CD4-positive, alpha-beta T cell treated with Interleukin-4 for 4 hours (primary cell): ENCODE data around the gene IFRD1.
A peak's percentile ranks its signal among the peaks of the same experiment; 100 is the strongest.

Experiments
- DNase-seq: peaks from one replicate; pipeline ENCODE4 v3.0.0-alpha.2; 2020

Gene IFRD1, protein sequence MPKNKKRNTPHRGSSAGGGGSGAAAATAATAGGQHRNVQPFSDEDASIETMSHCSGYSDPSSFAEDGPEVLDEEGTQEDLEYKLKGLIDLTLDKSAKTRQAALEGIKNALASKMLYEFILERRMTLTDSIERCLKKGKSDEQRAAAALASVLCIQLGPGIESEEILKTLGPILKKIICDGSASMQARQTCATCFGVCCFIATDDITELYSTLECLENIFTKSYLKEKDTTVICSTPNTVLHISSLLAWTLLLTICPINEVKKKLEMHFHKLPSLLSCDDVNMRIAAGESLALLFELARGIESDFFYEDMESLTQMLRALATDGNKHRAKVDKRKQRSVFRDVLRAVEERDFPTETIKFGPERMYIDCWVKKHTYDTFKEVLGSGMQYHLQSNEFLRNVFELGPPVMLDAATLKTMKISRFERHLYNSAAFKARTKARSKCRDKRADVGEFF

DNA sequence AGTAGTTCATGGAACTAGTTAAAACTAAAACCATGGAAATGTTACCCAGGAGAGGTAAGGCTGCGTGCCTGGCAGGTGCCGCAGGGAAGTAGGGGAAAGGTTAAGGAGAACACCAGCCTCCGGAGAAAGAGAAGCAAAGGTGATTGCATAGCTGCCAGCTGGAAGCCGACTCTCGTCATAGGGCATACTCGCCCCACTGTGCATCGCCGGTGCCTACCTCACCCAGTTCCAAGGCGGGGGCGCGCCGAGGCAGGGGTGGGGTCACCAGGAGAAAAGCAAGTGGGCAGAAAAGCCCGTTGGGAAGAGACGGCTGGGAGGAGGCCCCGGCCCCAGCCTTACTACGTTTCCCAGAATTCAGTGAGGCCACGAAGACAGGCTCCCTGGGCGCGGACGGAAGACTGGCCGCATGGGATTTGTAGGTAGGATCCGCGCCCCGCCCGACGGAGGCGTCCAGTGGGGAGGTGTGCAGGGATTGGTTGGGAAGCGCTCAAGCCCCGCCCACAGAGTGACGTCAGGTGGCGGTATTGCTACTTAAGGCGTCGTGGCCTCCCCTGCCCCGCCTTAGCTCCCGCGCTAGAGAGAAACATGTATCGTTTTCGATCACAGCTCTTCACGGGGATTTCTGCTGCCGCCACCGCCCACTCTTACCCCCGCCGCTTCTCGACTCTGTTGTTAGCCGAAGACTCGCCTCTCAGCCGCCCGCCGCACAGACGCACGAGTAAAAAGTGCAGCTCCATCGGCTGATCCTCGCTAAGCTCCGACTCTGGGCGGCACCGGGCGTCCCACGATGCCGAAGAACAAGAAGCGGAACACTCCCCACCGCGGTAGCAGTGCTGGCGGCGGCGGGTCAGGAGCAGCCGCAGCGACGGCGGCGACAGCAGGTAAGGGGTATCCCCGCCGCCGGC lies at the start of gene IFRD1:
IFRD1 (plus strand) TSS at position 559 of the 905 bp plus-strand sequence; CDS start at position 788, 229 bp downstream.
- DNase-seq = peak; percentile 97

DNA sequence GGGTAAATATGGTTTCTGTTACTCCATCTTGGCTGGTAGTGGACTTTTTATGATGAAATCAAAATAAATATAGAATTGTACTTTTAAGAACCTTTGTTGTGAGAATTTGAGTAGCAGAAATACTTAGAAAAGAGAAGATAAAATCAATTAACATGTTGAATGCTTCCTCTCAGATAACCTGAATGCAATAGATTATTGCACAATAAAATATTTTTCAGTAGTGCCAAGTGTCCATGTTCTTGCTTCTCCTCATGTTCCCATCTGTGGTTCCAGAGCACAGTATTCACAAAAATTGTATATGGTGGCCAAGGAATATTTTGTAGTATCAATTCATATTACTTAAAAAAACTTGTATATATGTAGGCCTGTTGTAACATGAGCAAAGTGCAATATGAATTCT lies 45.9 kb upstream of the IFRD1 start:
- no peak for DNase-seq

DNA sequence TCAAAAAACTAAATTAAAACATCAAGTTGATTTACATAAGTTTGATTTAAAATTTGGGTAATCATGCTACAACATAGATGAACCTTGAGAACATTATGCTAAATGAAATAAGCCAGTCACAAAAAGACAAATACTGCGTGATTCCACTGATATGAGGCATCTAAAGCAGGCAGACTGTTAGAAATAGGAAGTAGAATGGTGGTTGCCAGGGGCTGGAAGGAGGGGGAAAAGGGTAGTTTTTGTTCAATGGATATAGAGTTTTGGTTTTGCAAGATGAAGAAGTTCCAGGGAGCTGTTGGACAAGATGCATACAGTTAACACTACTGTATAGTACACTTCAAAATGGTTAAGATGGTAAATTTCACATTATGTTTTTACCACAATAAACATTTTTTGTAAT lies 45.0 kb upstream of the IFRD1 start:
- no peak for DNase-seq

DNA sequence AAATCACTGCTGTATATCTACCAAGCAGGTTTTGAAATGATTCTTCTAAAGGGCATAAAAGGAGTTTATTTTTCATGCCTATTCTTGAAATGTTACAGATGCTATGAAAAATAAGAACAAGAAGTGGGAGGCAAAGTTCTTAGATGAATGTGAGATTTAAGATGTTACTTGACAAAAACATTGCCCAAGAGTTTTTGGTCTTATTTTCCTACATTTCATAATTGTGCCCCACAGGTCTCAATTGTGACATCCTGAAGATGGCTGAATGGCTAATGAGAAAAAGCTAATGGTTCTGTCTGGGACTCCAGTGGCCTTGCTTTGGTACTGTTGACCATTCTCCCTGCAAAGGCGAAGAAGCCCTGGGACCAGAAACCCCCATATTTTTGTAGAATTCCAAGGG lies 43.0 kb upstream of the IFRD1 start:
- no peak for DNase-seq

DNA sequence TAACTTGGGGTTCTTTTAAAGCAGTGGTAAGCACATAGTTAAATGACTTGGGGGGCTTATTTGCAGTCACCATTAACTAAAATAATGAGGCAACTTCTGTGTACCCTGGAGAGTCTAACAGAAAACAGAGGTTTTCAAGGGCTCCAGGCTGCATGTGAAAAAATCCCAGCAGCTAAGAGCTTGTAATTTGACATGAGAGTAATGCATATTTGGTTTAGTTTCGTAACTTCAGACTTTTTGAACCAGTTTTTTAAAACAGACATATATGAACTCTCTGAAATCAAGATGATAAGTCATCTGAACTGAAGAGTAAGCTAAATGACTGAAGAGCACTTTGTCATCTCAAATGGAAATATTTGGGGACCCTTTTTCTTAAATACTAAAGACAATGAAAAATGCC lies 40.2 kb upstream of the IFRD1 start:
- no peak for DNase-seq

DNA sequence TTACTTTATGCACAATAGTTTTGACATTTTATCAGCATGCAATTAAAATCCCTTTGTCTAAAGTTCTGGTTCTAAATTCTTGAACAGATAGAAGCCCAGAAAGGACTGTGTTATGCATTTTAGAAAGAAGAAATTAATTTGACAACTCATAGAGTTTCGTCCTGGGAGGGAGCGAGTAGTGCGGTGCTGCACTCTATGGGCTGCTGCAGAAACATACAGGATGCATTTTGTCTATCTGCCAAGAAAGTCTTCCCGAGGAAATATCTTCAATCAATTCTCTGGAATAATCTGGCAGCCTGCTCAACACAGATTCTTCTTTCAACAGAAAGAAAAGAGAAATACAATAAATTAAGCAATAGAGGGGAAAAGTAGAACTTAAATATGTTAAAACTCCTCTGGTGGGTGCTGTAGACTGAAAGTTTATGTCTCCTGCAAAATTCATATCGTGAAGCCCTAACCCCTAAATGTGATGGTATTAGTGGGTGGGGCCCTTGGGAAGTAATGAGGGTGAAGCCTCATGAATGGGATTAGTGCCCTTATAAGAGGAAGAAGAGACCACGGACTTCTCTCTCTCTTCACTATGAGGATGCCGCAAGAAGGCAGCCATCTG lies 39.0 kb upstream of the IFRD1 start:
- no peak for DNase-seq

DNA sequence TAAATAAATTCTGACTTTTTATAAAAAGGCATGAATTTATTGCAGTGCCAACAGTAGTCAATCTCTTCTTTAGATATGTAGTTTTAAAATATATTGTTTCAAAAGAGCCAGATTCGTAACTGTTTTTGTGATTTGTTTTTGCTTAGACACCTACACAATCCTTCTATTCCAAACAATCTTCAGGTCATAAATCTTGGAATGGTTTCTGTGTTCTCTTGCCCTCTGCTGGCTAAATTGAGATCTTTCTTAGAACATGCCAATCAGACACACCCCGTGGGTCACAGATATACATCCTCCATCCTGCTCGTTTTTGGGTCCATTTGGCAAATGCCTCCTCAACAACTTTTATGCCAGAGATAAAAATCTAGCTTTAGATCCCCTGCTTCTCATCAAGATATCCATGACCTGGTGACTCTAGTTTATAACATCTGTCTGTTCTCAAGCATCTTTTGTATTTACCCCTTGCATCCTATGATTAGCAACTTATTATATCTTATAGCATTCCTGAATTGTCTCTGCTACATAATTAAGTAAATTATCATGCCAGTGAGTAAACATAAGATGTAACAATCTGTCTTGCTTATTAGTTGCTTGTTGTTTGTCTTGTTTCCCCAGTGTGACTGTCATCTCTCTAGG lies 35.3 kb upstream of the IFRD1 start:
- peak; percentile 9 for DNase-seq

DNA sequence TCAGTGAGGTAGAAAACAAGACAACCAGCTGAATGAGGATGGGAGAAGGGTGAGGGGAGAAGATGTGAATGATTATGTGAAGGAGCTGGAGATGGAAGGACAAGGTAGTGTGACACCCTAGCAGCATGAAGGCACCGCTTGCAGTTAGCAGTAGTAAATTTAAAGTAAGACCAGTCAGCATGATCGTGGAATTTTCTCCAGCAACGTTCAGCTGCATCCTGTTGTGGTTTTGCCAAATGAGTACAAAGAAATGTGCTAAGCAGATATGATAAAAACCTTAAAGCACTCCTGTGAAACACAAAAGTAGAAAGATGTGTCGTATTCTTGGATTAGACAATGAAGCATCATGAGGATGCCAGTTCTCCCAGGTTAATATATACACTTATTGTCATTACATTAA lies 34.1 kb upstream of the IFRD1 start:
- no peak for DNase-seq

DNA sequence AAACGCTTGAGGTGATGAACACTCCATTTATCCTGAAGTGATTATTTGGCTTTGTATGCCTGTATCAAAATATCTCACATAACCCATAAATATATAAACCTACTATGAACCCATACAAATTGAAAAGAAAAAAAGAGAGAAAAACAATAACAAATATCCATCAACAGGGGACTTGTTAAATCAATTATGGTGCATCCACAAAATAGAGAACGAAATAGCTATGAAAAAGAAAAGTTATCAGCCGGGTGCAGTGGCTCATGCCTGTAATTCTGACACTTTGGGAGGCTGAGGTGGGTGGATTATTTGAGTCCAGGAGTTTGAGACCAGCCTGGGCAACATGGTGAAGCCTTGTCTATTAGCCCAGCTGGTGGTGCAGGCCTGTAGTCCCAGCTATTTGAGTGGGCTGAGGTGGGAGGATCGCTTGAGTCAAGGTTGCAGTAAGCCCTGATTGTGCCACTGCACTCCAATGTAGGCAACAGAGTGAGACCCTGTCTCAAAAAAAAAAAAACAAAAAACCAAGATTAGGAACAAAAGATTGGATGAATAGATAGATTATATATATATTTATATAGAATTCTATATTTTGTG lies 30.6 kb upstream of the IFRD1 start:
- DNase-seq = no peak

DNA sequence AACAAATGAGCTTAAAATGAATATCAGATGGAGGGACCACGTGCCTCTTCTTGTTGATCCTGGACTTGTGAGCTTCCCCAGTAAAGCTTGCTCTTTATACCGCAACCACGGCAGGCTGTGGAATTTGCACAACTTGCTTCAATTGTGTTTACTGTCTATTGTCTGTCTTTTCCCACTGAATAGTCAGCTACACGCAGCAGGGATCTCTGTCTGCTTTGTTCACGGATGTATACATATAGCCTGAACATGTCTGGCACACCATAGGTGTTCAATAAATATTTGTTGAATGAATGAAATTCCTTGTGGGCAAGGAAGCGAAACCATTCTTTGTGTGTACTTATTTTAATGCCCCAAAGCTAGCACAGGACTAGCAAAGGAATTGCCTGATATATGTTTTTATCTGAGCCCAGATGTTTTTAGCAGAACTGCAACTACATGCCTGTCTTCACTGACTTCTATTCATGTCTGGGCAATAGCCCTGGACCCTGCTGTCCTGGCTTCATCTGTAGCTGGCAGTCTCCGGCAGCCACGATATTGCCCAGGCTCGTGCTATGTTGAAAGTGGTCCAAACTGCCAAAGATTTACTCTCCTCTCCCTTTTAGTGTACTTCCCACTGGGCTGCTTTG lies 29.9 kb upstream of the IFRD1 start:
- DNase-seq = no peak

DNA sequence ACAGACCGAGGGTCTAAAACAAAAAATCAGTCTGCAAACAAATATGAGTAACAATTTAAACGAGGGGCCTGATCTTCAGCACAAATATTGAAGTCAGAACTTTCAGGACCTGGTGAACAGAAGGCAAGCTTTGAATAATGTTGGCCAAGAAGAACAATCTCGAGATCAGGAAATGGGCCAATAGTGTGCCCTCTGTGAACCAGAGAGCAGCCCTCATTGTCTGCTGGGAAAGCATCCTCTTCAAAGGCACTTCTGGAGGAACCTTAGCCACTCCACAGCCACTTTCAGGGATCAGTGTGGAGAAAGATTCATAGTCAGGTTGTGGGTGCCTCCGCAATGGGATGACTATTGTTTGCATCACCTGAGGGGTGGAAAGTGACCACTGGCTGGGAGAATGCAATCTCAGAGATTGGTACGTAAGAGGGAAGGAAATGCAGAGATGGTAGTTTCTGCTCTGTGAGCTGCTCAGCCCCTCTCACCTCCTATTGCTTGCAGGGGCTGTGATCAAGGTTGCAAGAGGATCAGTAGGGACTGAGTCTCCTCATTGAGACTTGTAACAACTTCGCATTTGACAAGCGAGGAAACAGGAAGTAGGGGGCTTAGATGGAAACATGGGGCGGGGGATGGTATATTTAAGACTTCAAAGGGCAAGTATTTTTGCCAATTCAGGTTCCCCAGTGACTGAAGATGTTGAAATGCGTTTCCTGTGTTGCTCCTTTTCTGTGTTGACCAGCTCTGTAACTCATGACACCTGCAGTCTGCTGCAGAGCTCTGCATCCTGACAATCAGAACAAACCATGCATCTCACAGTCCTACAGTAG lies 28.4 kb upstream of the IFRD1 start:
- peak; percentile 4 for DNase-seq

DNA sequence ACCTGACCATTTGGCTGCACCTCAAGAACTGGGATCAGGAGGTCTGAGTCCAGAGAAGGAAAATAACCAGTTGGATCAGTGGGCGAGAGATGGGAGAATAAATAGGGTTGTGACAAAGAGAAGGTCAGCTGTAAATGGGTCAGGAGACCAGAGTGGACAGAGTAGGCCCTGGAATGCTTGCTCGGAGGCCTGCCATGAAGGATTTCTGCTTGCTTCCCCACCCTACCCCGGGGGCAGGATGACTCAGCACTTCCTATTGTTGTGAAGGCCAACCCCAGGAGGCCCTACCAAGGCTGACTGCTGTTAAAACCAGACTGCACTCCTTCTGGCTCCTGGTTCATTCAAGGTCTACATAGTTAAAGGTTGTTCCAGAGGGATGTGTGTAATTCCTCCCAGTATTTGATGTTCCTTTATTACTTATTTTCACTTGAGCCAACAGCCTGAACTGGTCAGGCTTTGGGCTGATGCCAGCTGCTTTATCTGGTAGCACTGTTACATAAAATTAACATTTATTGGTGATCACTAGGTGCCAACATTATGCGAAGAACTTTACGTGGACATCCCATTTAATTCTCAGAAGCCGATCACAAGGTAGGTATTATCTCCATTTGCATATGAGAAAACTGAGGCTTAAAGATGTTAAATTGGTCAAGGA lies 27.3 kb upstream of the IFRD1 start:
- DNase-seq = no peak

DNA sequence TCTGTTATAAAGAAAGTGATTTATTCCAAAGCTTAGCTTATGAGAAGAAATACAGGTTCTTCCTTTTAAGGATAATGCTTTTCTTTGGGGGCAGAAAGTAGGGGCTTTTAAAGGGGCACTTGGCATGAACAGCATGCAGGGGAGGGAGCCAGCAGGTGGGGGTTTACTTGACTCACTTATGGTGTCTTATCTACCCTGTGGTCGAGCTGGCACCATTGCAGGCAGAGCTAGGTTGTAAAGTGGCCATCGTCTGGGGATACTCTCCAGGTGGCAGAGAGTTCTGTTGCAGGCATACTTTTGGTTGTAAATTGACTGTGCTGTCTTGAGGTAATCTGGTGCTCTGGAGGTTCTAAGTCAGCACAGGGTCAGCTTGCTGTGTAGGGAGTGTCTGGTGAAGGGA lies 26.3 kb upstream of the IFRD1 start:
- DNase-seq = no peak

DNA sequence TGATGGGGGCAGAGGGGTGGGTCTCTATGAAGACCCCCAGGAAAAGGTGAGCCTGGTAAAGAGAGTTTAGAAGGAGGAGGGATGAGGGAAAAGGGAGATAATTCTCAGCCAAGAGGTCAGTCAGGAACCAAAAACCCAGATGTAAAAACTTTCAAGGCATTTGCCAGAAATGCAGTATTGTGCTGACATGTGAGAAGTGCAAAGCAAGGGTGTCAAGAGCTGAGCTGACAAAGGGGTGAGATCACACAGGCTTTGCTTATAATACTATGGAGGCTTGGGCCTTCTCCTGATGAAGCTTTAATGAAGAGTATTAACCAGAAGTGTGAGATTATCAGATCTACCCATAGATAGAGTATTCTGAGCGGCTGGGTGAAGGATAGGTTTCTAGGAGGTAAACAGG lies 22.3 kb upstream of the IFRD1 start:
- no peak for DNase-seq

DNA sequence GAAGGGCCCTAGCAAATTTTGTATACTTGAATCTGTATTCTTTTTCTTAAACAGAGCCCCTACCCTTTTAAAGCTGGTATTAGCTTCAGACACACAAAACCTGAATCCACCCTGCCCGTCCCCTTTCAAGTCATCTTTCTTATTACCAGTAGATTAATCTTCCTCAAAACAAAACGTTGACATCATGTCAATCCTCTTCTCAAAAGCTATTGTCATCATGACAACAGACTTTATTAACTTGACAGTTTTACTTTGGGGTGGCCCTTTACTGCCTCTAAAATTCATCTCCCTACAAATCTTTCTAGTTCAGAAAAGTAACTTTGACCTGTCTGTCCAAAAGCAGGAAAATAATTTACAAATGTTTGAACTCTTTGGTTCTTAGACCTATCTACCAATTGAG lies 21.5 kb upstream of the IFRD1 start:
- no peak for DNase-seq

DNA sequence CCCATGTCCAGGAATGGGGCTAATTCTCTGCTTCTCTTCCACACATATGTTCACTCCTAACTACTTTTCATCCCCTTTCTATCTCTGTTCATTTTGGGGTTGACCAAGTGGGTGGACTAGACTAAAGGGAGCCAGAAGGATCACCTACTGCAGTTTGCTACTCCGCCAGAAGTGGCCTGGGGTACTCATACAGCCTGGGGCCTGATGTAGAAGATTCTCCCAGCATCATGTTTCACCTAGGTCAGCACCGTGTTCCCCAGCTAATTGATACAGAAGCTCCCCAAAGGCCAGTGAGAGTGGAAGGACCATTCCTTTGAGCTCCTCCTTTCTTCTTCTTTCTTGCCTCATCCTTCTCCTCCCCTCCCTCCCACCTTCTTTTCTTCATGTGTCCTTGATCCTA lies 19.6 kb upstream of the IFRD1 start:
- DNase-seq = no peak

DNA sequence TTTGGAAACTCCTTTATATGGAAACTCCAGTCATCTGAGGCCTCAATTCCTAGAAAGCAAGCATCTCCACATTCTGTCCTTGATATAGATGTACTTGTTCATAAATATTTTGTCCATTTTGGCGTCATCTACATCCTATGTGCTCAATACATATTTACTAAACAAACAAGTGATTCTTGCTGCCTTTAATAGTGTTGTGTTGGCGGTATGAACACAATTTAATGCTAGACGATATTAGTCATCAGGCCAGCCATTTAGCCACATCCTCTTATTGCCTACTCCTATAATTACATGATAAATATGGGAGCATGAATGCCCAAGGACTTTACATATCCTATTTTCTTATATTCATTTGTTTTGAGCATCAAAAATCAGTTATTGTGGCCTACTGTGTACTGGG lies 18.5 kb upstream of the IFRD1 start:
- no peak for DNase-seq

DNA sequence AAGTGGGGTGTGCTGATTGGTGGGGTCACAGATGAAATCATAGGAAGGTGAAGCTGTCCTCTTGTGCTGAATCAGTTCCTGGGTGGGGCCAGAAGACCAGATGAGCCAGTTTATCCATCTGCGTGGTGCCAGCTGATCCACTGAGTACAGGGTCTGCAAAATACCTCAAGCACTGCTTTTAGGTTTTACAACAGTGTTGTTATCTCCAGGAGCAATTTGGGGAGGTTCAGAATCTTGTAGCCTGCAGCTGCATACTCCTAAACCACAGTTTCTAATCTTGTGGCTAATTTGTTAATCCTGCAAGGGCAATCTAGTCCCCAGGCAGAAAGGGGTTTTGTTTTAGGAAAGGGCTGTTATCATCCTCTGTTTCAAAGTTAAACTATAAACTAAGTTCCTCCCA lies 17.0 kb upstream of the IFRD1 start:
- no peak for DNase-seq

DNA sequence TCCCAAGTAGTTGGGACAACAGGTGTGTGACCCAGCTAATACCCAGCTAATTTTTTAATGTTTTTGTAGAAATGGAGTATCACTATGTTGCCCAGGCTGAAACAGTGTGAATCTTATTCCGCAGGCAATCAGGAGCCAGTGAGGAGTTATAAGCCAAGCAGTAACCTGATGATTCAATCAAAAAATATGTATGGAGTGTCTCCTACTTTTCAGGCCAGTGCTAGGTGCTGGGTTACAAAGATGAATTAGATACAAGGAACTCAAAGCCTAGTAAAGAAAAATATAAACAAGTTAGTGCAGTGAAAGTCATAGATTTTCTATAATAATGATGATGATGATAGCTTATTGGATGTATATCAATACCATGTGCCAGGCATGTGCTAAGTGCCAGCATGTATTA lies 13.2 kb upstream of the IFRD1 start:
- DNase-seq = no peak

DNA sequence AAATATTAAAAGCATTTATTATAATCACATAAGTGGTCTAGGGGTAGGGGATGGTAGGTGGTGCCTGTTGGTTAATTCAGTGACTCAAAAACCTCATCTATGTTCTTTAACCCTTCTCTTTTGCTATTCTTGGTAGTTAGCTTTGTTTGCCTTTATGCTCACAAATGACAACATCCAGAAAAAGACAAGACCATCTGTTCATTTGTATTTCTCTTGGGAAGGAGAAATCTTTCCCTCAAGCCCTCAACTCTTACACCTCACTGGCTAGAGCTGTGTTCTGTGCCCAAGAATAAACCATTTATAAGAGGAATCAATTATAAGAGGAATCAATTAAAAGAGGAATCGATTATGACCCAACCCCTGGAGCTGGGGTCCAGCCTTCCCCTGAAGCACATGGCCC lies 10.8 kb upstream of the IFRD1 start:
- no peak for DNase-seq

DNA sequence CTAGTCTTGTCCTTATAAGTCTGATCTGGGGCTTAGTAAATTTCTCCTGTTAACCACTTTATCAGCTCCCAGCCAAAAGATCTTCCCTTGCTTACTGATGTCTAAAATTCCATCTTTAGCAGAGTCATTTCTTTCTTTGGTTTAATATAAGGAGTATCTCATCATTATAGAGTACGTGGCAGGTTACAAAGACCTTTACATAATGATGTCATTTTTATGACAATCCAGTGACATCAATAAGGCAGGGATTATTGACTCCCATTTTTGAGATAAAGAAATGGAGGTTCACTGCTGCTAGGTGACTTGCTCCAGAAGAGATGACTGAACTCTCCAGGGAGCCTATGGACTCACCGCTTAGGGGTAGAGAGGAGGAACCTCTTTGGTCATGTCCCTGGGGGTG lies 8.1 kb upstream of the IFRD1 start:
- no peak for DNase-seq
